ENCODE results near the gene CSF2. TPM values are rescaled to one million over a fixed set of nuclear protein-coding genes. Genes with fewer than 3 reads are reported as not detected.

The CSF2 gene
- total RNA-seq, 1 donor from 2014 or later = not detected

- H3K27ac Mint-ChIP-seq (ENCODE audit: unreplicated experiment) = no peak overlapping the region
- no peak for TF ChIP-seq CTCF (IDR thresholded peaks at IDR 0.05; ENCODE audit: partially characterized antibody, unreplicated experiment)
- no peaks in the 10 kb centered on the region for H3K4me1 Mint-ChIP-seq (ENCODE audit: low read depth, unreplicated experiment)
- no peak for DNase-seq
- H3K9me3 Mint-ChIP-seq (ENCODE audit: unreplicated experiment) = peaks cover 1% of the 10 kb centered on the region
- no peak overlapping the region for H3K4me3 Mint-ChIP-seq (ENCODE audit: unreplicated experiment)
- H3K27me3 Mint-ChIP-seq (ENCODE audit: unreplicated experiment) = peaks cover 3% of the 10 kb centered on the region
- no peaks in the 10 kb centered on the region for H3K36me3 Mint-ChIP-seq (ENCODE audit: unreplicated experiment)
Measured at GRCh38 chr5:132086277-132086794, 12.7 kb downstream of the CSF2 start.

GRCh38 chr5:132087176-132087575 lies 13.6 kb downstream of the CSF2 start:
- H3K4me1 Mint-ChIP-seq (ENCODE audit: low read depth, unreplicated experiment) = no peaks in the 10 kb centered on the region
- no peak for DNase-seq
- no peak overlapping the region for H3K4me3 Mint-ChIP-seq (ENCODE audit: unreplicated experiment)
- no peaks in the 10 kb centered on the region for H3K36me3 Mint-ChIP-seq (ENCODE audit: unreplicated experiment)
- peaks cover 3% of the 10 kb centered on the region for H3K27me3 Mint-ChIP-seq (ENCODE audit: unreplicated experiment)
- no peak overlapping the region for H3K27ac Mint-ChIP-seq (ENCODE audit: unreplicated experiment)
- TF ChIP-seq CTCF (IDR thresholded peaks at IDR 0.05; ENCODE audit: partially characterized antibody, unreplicated experiment) = no peak
- peaks cover 1% of the 10 kb centered on the region for H3K9me3 Mint-ChIP-seq (ENCODE audit: unreplicated experiment)

GRCh38 chr5:132087661-132088060 lies 14.1 kb downstream of the CSF2 start:
- no peak for DNase-seq
- Mint-ChIP-seq H3K4me3 (ENCODE audit: unreplicated experiment) (no peak overlapping the region), H3K27me3 (ENCODE audit: unreplicated experiment) (peaks cover 3% of the 10 kb centered on the region), H3K9me3 (ENCODE audit: unreplicated experiment) (peaks cover 1% of the 10 kb centered on the region), H3K27ac (ENCODE audit: unreplicated experiment) (no peak overlapping the region), H3K4me1 (ENCODE audit: low read depth, unreplicated experiment) (no peaks in the 10 kb centered on the region), H3K36me3 (ENCODE audit: unreplicated experiment) (no peaks in the 10 kb centered on the region)
- no peak for TF ChIP-seq CTCF (IDR thresholded peaks at IDR 0.05; ENCODE audit: partially characterized antibody, unreplicated experiment)

- Mint-ChIP-seq H3K9me3 (ENCODE audit: unreplicated experiment) (peaks cover 5% of the 10 kb centered on the region), H3K4me1 (ENCODE audit: low read depth, unreplicated experiment) (no peaks in the 10 kb centered on the region), H3K27ac (ENCODE audit: unreplicated experiment) (no peak overlapping the region), H3K27me3 (ENCODE audit: unreplicated experiment) (peaks cover 3% of the 10 kb centered on the region), H3K36me3 (ENCODE audit: unreplicated experiment) (no peaks in the 10 kb centered on the region), H3K4me3 (ENCODE audit: unreplicated experiment) (no peak overlapping the region)
- no peak for TF ChIP-seq CTCF (IDR thresholded peaks at IDR 0.05; ENCODE audit: partially characterized antibody, unreplicated experiment)
- no peak for DNase-seq
Measured at GRCh38 chr5:132089363-132089762, 15.8 kb downstream of the CSF2 start.

GRCh38 chr5:132090107-132090506 lies 16.5 kb downstream of the CSF2 start:
- H3K27me3 Mint-ChIP-seq (ENCODE audit: unreplicated experiment) = peaks cover 3% of the 10 kb centered on the region
- H3K4me1 Mint-ChIP-seq (ENCODE audit: low read depth, unreplicated experiment) = no peaks in the 10 kb centered on the region
- H3K4me3 Mint-ChIP-seq (ENCODE audit: unreplicated experiment) = no peak overlapping the region
- no peaks in the 10 kb centered on the region for H3K36me3 Mint-ChIP-seq (ENCODE audit: unreplicated experiment)
- no peak for DNase-seq
- H3K27ac Mint-ChIP-seq (ENCODE audit: unreplicated experiment) = no peak overlapping the region
- peaks cover 5% of the 10 kb centered on the region for H3K9me3 Mint-ChIP-seq (ENCODE audit: unreplicated experiment)
- TF ChIP-seq CTCF (IDR thresholded peaks at IDR 0.05; ENCODE audit: partially characterized antibody, unreplicated experiment) = no peak

Data from glutamatergic neuron (in vitro differentiated cells).